Prostate gland (tissue), 2 donors: ENCODE data around the gene KTI12. TPM values are rescaled to one million over a fixed set of nuclear protein-coding genes. Genes with fewer than 3 reads are reported as not detected.

Experiments used
- DNase-seq: peaks from one replicate; pipeline ENCODE4 v3.0.0-alpha.2; 2019; ENCODE audit warnings: low spot score
- H3K27ac ChIP-seq, 2 donors: fragments of 200-600 bp; sonication (generic); 2 replicates each; pipeline ENCODE4 v1.5.1; 2017 to 2019
- H3K27me3 ChIP-seq: fragments of 200-600 bp; sonication (generic); replicated peaks from 2 replicates; pipeline ENCODE4 v1.5.1; 2019; ENCODE audit not compliant: insufficient read depth
- H3K36me3 ChIP-seq, 2 donors: fragments of 200-600 bp; sonication (generic); 1 replicate in 1 of 2; 2 replicates in 1 of 2; pipeline versions ENCODE4 v1.5.1 to v1.8.1; 2017 to 2019
- H3K4me1 ChIP-seq: fragments of 200-600 bp; sonication (generic); replicated peaks from 2 replicates; pipeline ENCODE4 v1.5.1; 2019
- H3K4me3 ChIP-seq, 2 donors: fragments of 200-600 bp; sonication (generic); 2 replicates each; pipeline ENCODE4 v1.5.1; 2017 to 2019
- H3K9me3 ChIP-seq: fragments of 200-600 bp; sonication (generic); 2 replicates; pipeline ENCODE4 v1.5.1; 2017
- CTCF ChIP-seq, 4 experiments: fragments of 200-600 bp in 2 of 4; fragments of 450-650 bp in 2 of 4; sonication (generic) in 2 of 4; IDR thresholded peaks; 1 replicate in 3 of 4; 2 replicates in 1 of 4; pipeline ENCODE4 v1.5.1; 2016 to 2019; ENCODE audit warnings: antibody characterized with exemption in 4 of 4, mild to moderate bottlenecking in 2 of 4, moderate library complexity in 2 of 4
- POLR2A ChIP-seq: fragments of 450-650 bp; IDR thresholded peaks from one replicate; pipeline ENCODE4 v1.6.1; 2016; ENCODE audit warnings: antibody characterized with exemption, mild to moderate bottlenecking
- POLR2AphosphoS5 ChIP-seq: sonication (generic); formaldehyde crosslinking; IDR thresholded peaks from one replicate; pipeline ENCODE4 v1.6.1; 2017; ENCODE audit warnings: antibody characterized with exemption
- WGBS: methylation state at CpG from one replicate; pipeline ENCODE4 v1.1.5; 2018; 5-methylcytosine and 5-hydroxymethylcytosine counted together
- intact Hi-C: fragments of 100-400 bp; cut with DNase I; formaldehyde crosslinking; loops from one replicate; pipeline ENCODE4 v1.14.2; 2022
- small RNA-seq, 2 donors: library from RNA; depleted of rRNA; stranded (forward); fragments of <200 nt; gene quantifications; one replicate each; pipeline ENCODE3, GENCODE V24; 2016
- total RNA-seq, 2 donors: library from RNA; depleted of rRNA; stranded (reverse); fragments of >200 nt; gene quantifications; one replicate each; pipeline ENCODE4 v1.1.0, GENCODE V29; 2016

KTI12 gene
- total RNA-seq, 2 donors from 2014 or later = 9.2 to 15.0 TPM

GRCh38 chr1:51982161-51982560 is 51.4 kb downstream of the KTI12 start:
- TF ChIP-seq POLR2AphosphoS5 (no peak), CTCF (IDR thresholded peaks at IDR 0.05) (no peak), POLR2A (no peak)
- no peaks in the 10 kb centered on the region for H3K9me3 ChIP-seq

More at GRCh38 chr1:51982161-51982560, 51.4 kb downstream of the KTI12 start:
- no peak overlapping the region for H3K4me3 ChIP-seq
- intact Hi-C loops = no loop called here
- no peak for DNase-seq
- WGBS = 89% methylated on average over 3 of the region's 3 CpGs
- H3K4me1 ChIP-seq = no peaks in the 10 kb centered on the region
- H3K27me3 ChIP-seq = no peaks in the 10 kb centered on the region
- H3K27ac ChIP-seq = no peak overlapping the region
- no peaks in the 10 kb centered on the region for H3K36me3 ChIP-seq

Small RNA genes lying within 50 kb of the gene (small RNA-seq; reads per million reads assigned to genes)
- 0 reads per million in 2 donors for gene RN7SL290P

Other genes starting within 250 kb of the KTI12 start
- 10 to 100 TPM; 48.5 to 67.7 TPM for gene NRDC, start 155.1 kb downstream of the KTI12 start, total RNA-seq
- 10 to 100 TPM in 1 of 2 donors, 1 to 10 TPM in 1; 8.5 to 23.6 TPM for gene RAB3B, start 43.1 kb downstream of the KTI12 start, total RNA-seq
- gene TXNDC12, start 21.4 kb upstream of the KTI12 start, total RNA-seq = 10 to 100 TPM; 46.1 to 70.6 TPM
- 10 to 100 TPM; 34.7 to 39.0 TPM for gene BTF3L4, start 22.5 kb upstream of the KTI12 start, total RNA-seq
- gene ZFYVE9, start 108.3 kb upstream of the KTI12 start, total RNA-seq = 10 to 100 TPM; 28.6 to 29.0 TPM